K562 (cell line): ENCODE results near the gene RTBDN. TPM values are rescaled to one million over a fixed set of nuclear protein-coding genes. Genes with fewer than 3 reads are reported as not detected.
A peak's percentile ranks its signal among the peaks of the same experiment; 100 is the strongest.

Experiments used
- ATF2 ChIP-seq: sonication (generic); formaldehyde crosslinking; IDR thresholded peaks from 2 replicates; pipeline ENCODE4 v1.8.1; 2022; ENCODE audit warnings: missing genetic modification reagents
- ERF ChIP-seq: fragments of 450-650 bp; formaldehyde crosslinking; IDR thresholded peaks from 2 replicates; pipeline ENCODE4 v1.4.0; 2020; ENCODE audit warnings: mild to moderate bottlenecking, mixed read lengths
- HMG20A ChIP-seq: fragments of 450-650 bp; formaldehyde crosslinking; conservative IDR thresholded peaks from 2 replicates; pipeline ENCODE4 v1.4.0; 2020; ENCODE audit warnings: mild to moderate bottlenecking, mixed read lengths
- ILK ChIP-seq: fragments of 450-650 bp; IDR thresholded peaks from 2 replicates; pipeline ENCODE4 v1.6.1; 2016; ENCODE audit warnings: missing genetic modification characterization, low read depth, mild to moderate bottlenecking, missing compliant biosample characterization, moderate library complexity, borderline replicate concordance
- MAFF ChIP-seq: IDR thresholded peaks from 2 replicates; pipeline ENCODE4 v1.6.1; 2012; ENCODE audit warnings: low read length, improper control_type of control experiment
- NCOA4 ChIP-seq: fragments of 450-650 bp; IDR thresholded peaks from 2 replicates; pipeline ENCODE4 v1.6.1; 2018; ENCODE audit warnings: mild to moderate bottlenecking; ENCODE audit not compliant: partially characterized antibody
- PBX2 ChIP-seq, 2 experiments: IDR thresholded peaks in 1 of 2; conservative IDR thresholded peaks in 1 of 2; 2 replicates each; pipeline ENCODE4 v1.6.1; 2016; ENCODE audit warnings: low read depth in 2 of 2, mild to moderate bottlenecking in 1 of 2, missing compliant biosample characterization in 1 of 2, missing genetic modification characterization in 1 of 2, moderate library complexity in 1 of 2
- RBM39 ChIP-seq: fragments of 200-400 bp; formaldehyde crosslinking; optimal IDR thresholded peaks from 2 replicates; pipeline ENCODE3; 2018; ENCODE audit warnings: low read depth, low read length
- SMC3 ChIP-seq: conservative IDR thresholded peaks from 2 replicates; pipeline ENCODE4 v1.6.1; 2011; ENCODE audit warnings: low read depth, low read length, improper control_type of control experiment; ENCODE audit not compliant: insufficient read depth
- TARDBP ChIP-seq: fragments of 450-650 bp; IDR thresholded peaks from 2 replicates; pipeline ENCODE4 v1.6.1; 2016
- TCFL5 ChIP-seq: fragments of 250-450 bp; sonication (Bioruptor Pico); conservative IDR thresholded peaks from 2 replicates; pipeline ENCODE4 v1.6.1; 2021; ENCODE audit warnings: mild to moderate bottlenecking, moderate library complexity, matching md5 sums
- TRIM25 ChIP-seq: fragments of 450-650 bp; IDR thresholded peaks from 2 replicates; pipeline ENCODE4 v1.7.0; 2016; ENCODE audit warnings: borderline replicate concordance
- TSHZ1 ChIP-seq: fragments of 250-450 bp; sonication (Bioruptor Pico); IDR thresholded peaks from 2 replicates; pipeline ENCODE4 v1.4.0; 2020; ENCODE audit warnings: mild to moderate bottlenecking, moderate library complexity
- YY1 ChIP-seq, 3 experiments: IDR thresholded peaks; 2 replicates each; pipeline ENCODE4 v1.6.1; 2011; ENCODE audit warnings: low read length in 2 of 3, mild to moderate bottlenecking in 2 of 3, moderate library complexity in 2 of 3, borderline replicate concordance in 1 of 3, control low read depth in 1 of 3, low read depth in 1 of 3; ENCODE audit not compliant: insufficient read depth in 3 of 3, insufficient replicate concordance in 2 of 3, control insufficient read depth in 1 of 3, insufficient read length in 1 of 3; ENCODE audit errors: extremely low read depth in 1 of 3
- ZNF354B ChIP-seq: fragments of 250-450 bp; sonication (Bioruptor Pico); IDR thresholded peaks from 2 replicates; pipeline ENCODE4 v1.4.0; 2020
- ZNF398 ChIP-seq: fragments of 250-450 bp; sonication (Bioruptor Pico); IDR thresholded peaks from 2 replicates; pipeline ENCODE4 v1.8.0; 2021; ENCODE audit warnings: moderate library complexity, mild to moderate bottlenecking, inconsistent platforms
- polyA plus RNA-seq, 8 experiments: library from polyadenylated mRNA; depleted of rRNA in 4 of 8; stranded (reverse) in 5 of 8; unstranded in 3 of 8; fragments of >200 nt; fragmentation: Nextera tagmentation in 2 of 8; fragmentation: Illumina TruSeq in 1 of 8; extraction: Ambion mirVana in 2 of 8; extraction: Trizol in 1 of 8; gene quantifications; 2 replicates each; pipeline versions ENCODE4 v1.2.1 to v1.2.3, GENCODE V29; 2011 to 2014; ENCODE audit warnings: inconsistent platforms in 1 of 8, missing spikeins in 1 of 8
- total RNA-seq, 7 experiments: library from RNA; depleted of rRNA in 6 of 7; stranded (reverse); fragments of >200 nt in 6 of 7; fragmentation: Illumina TruSeq in 2 of 7; extraction: Trizol in 2 of 7; gene quantifications; 2 replicates each; pipeline versions ENCODE4 v1.2.1 to v1.2.3, GENCODE V29; 2011 to 2021; ENCODE audit warnings: low replicate concordance in 1 of 7

Gene RTBDN
- total and polyA plus RNA-seq, 9 of the 15 experiments (the other 6 are each of a cell fraction or from before 2014, with no cell fraction given): 0.20 to 2.3 (median 0.72) TPM; not detected in 1

GRCh38 chr19:12788682-12789097 lies 45.7 kb downstream of the RTBDN start (continued):
- TF ChIP-seq PBX2 (CRISPR knock-in tag; IDR thresholded peaks at IDR 0.05; ENCODE audit: low read depth) (no peak), PBX2 (tag; conservative IDR thresholded peaks at IDR 0.05; ENCODE audit: low read depth) (no peak), YY1 (IDR thresholded peaks at IDR 0.05; ENCODE audit: borderline replicate concordance in 1 of 3, control insufficient read depth in 1 of 3, extremely low read depth in 1 of 3, insufficient read depth in 3 of 3, insufficient read length in 1 of 3, insufficient replicate concordance in 2 of 3, low read depth in 1 of 3, low read length in 2 of 3) (peak in 1 of 3 experiments; percentile 23), SMC3 (no peak), NCOA4 (no peak), HMG20A (no peak), ZNF354B (no peak), ERF (CRISPR knock-in tag) (no peak), ZNF398 (no peak), TRIM25 (no peak), TARDBP (no peak), RBM39 (no peak), MAFF (no peak), TCFL5 (CRISPR knock-in tag) (no peak), TSHZ1 (CRISPR knock-in tag) (no peak), ILK (tag) (no peak), ATF2 (CRISPR knock-in tag) (no peak)
